ENCODE measurements around the gene SCCPDH. TPM values are rescaled to one million over a fixed set of nuclear protein-coding genes. Genes with fewer than 3 reads are reported as not detected.

Gene SCCPDH
- total and polyA plus RNA-seq, 9 of the 15 experiments (the other 6 are each of a cell fraction or from before 2014, with no cell fraction given), result 7.0 to 61.9 (median 38.3) TPM

DNA sequence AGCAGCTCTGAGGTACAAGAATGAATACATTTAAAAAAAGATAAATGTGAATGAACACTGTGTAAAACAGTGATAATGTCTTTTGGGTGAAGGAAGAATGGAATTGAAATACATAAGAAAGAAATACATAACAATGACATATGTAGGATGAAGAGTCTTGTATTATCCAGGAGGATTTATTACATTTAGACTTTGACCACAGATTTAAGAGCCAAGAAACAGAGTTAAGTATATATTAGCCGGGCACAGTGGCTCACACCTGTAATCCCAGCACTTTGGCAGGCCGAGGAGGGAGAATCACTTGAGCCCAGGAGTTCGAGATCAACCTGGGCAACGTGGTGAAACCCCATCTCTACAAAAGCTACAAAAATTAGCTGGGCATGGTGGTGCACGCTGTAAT, 79.7 kb downstream of the SCCPDH start:
- DNase-seq (ENCODE audit: extremely low read depth in 1 of 4, low spot score in 3 of 4), result no peak
- no peaks in the 10 kb centered on the region for H3K9me3 ChIP-seq (replicated peaks; ENCODE audit: control insufficient read depth, insufficient read depth, low read depth, low read length)
- H3K4me3 ChIP-seq, result no peak overlapping the region
- FAIRE-seq, result no peak
- H3K4me2 ChIP-seq (ENCODE audit: insufficient read depth, low read length), result no peak overlapping the region
- H3K27me3 ChIP-seq (ENCODE audit: control insufficient read depth in 2 of 2, insufficient read depth in 2 of 2, low read length in 2 of 2), result peaks cover 45 to 56% of the 10 kb centered on the region in 2 experiments
- H3K79me2 ChIP-seq (ENCODE audit: control insufficient read depth, insufficient read depth, low read length), result no peaks in the 10 kb centered on the region
- ChIA-PET POLR2A (interaction anchor here (0.6 to 0.7 kb wide), 2 partner anchors 11 to 41 kb away, joined by 3 read pairs; no protein-coding TSS in a partner anchor), CTCF (ENCODE audit: low intra/inter-chr PET ratio) (no interaction called here)
- no peak for ATAC-seq
- no peak for TF ChIP-seq NFIC (IDR thresholded peaks at IDR 0.05)
- no peak for TF ChIP-seq SMARCA5 (IDR thresholded peaks at IDR 0.05)
- TF ChIP-seq ZNF76 (CRISPR knock-in tag; IDR thresholded peaks at IDR 0.05; ENCODE audit: borderline replicate concordance), result no peak
- TF ChIP-seq, protein P1, sequence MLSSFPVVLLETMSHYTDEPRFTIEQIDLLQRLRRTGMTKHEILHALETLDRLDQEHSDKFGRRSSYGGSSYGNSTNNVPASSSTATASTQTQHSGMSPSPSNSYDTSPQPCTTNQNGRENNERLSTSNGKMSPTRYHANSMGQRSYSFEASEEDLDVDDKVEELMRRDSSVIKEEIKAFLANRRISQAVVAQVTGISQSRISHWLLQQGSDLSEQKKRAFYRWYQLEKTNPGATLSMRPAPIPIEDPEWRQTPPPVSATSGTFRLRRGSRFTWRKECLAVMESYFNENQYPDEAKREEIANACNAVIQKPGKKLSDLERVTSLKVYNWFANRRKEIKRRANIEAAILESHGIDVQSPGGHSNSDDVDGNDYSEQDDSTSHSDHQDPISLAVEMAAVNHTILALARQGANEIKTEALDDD (IDR thresholded peaks at IDR 0.05), result no peak
- no peak for TF ChIP-seq CBX5 (IDR thresholded peaks at IDR 0.05; ENCODE audit: borderline replicate concordance, low read depth)
- TF ChIP-seq RAD21 (CRISPR knock-in tag; conservative IDR thresholded peaks at IDR 0.05 in 1 of 2, IDR thresholded peaks at IDR 0.05 in 1 of 2), result no peak
- WGBS (ENCODE audit: insufficient coverage, low coverage, missing lambda C conversion rate), result 0% methylated on average over 5 of the region's 5 CpGs
- intact Hi-C loops (cut with micrococcal nuclease), result no loop called here
- H3K9ac ChIP-seq (ENCODE audit: insufficient read depth in 1 of 2, low read depth in 2 of 2, low read length in 2 of 2), result no peak overlapping the region
- BruUV-seq (replicated peaks), result no TSS peak
- no peak overlapping the region for H3K27ac ChIP-seq (ENCODE audit: extremely low read depth, low read depth, low read length)
- no peaks in the 10 kb centered on the region for H4K20me1 ChIP-seq (replicated peaks; ENCODE audit: control insufficient read depth, insufficient read depth, low read length)
- H3K9me1 ChIP-seq (ENCODE audit: control insufficient read depth, insufficient read depth, low read length), result no peaks in the 10 kb centered on the region
- in situ Hi-C loops (cut with MboI), result no loop called here
- no peaks in the 10 kb centered on the region for H3K36me3 ChIP-seq (ENCODE audit: control insufficient read depth, insufficient read depth, low read length)
- H3K4me1 ChIP-seq (replicated peaks in 1 of 2; ENCODE audit: control insufficient read depth in 2 of 2, insufficient read depth in 2 of 2, low read length in 2 of 2), result peaks cover 0 to 5% of the 10 kb centered on the region in 2 experiments; a peak in 1 of 5 replicates
- no peak overlapping the region for H2AFZ ChIP-seq (ENCODE audit: low read depth, low read length)
